K562 (cell line): ENCODE results near the gene NFKBIB. TPM values are rescaled to one million over a fixed set of nuclear protein-coding genes. Genes with fewer than 3 reads are reported as not detected.

ENCODE experiments used
- polyA plus RNA-seq, 8 experiments: library from polyadenylated mRNA; depleted of rRNA in 4 of 8; stranded (reverse) in 5 of 8; unstranded in 3 of 8; fragments of >200 nt; fragmentation: Nextera tagmentation in 2 of 8; fragmentation: Illumina TruSeq in 1 of 8; extraction: Ambion mirVana in 2 of 8; extraction: Trizol in 1 of 8; gene quantifications; 2 replicates each; pipeline versions ENCODE4 v1.2.1 to v1.2.3, GENCODE V29; 2011 to 2014; ENCODE audit warnings: inconsistent platforms in 1 of 8, missing spikeins in 1 of 8
- total RNA-seq, 7 experiments: library from RNA; depleted of rRNA in 6 of 7; stranded (reverse); fragments of >200 nt in 6 of 7; fragmentation: Illumina TruSeq in 2 of 7; extraction: Trizol in 2 of 7; gene quantifications; 2 replicates each; pipeline versions ENCODE4 v1.2.1 to v1.2.3, GENCODE V29; 2011 to 2021; ENCODE audit warnings: low replicate concordance in 1 of 7

The NFKBIB gene
- total and polyA plus RNA-seq, 9 of the 15 experiments (the other 6 are each of a cell fraction or from before 2014, with no cell fraction given) = 1.5 to 44.9 (median 10.4) TPM

Other genes starting within 250 kb of the NFKBIB start
Only the 7 nearest of the 15 such genes appear.
- gene ECH1, start 68.2 kb upstream of the NFKBIB start, total RNA-seq (2014; rRNA removed) = 67.3 and 69.6 TPM in 2 replicates
- gene ECH1, start 68.2 kb upstream of the NFKBIB start, total RNA-seq (2014; rRNA removed; fragmentation: Illumina TruSeq; extraction: Trizol) = 40.1 and 58.0 TPM in 2 replicates
- gene ECH1, start 68.2 kb upstream of the NFKBIB start, total RNA-seq (2015; rRNA removed; fragmentation: Illumina TruSeq; extraction: Trizol) = 84.9 and 98.2 TPM in 2 replicates
- 89.2 and 91.7 TPM in 2 replicates for gene ECH1, start 68.2 kb upstream of the NFKBIB start, total RNA-seq (2021)
- gene ECH1, start 68.2 kb upstream of the NFKBIB start, polyA plus RNA-seq (2011; rRNA removed) = 67.3 and 115 TPM in 2 replicates
- gene ECH1, start 68.2 kb upstream of the NFKBIB start, polyA plus RNA-seq (2014; fragmentation: Illumina TruSeq; extraction: Trizol) = 133 TPM in 2 replicates
- gene ECH1, start 68.2 kb upstream of the NFKBIB start, polyA plus RNA-seq (2014; fragmentation: Nextera tagmentation; extraction: Ambion mirVana) = 10 to 100 TPM; 47.5 to 99.9 TPM
- 55.2 and 118 TPM in 2 replicates for gene ECH1, start 68.2 kb upstream of the NFKBIB start, polyA plus RNA-seq (2014; rRNA removed)
- gene HNRNPL, start 50.0 kb upstream of the NFKBIB start, total RNA-seq (2014; rRNA removed) = 313 and 355 TPM in 2 replicates
- gene HNRNPL, start 50.0 kb upstream of the NFKBIB start, total RNA-seq (2014; rRNA removed; fragmentation: Illumina TruSeq; extraction: Trizol) = 375 and 414 TPM in 2 replicates
- 274 and 290 TPM in 2 replicates for gene HNRNPL, start 50.0 kb upstream of the NFKBIB start, total RNA-seq (2015; rRNA removed; fragmentation: Illumina TruSeq; extraction: Trizol)
- 579 and 605 TPM in 2 replicates for gene HNRNPL, start 50.0 kb upstream of the NFKBIB start, total RNA-seq (2021)
- 284 and 572 TPM in 2 replicates for gene HNRNPL, start 50.0 kb upstream of the NFKBIB start, polyA plus RNA-seq (2011; rRNA removed)
- gene HNRNPL, start 50.0 kb upstream of the NFKBIB start, polyA plus RNA-seq (2014; fragmentation: Illumina TruSeq; extraction: Trizol) = 550 and 610 TPM in 2 replicates
- gene HNRNPL, start 50.0 kb upstream of the NFKBIB start, polyA plus RNA-seq (2014; fragmentation: Nextera tagmentation; extraction: Ambion mirVana) = 10 to 100 TPM; 39.5 to 51.4 TPM
- gene HNRNPL, start 50.0 kb upstream of the NFKBIB start, polyA plus RNA-seq (2014; rRNA removed) = 271 and 299 TPM in 2 replicates
- 5.1 TPM in 2 replicates for gene RINL, start 21.7 kb upstream of the NFKBIB start, total RNA-seq (2014; rRNA removed)
- gene RINL, start 21.7 kb upstream of the NFKBIB start, total RNA-seq (2014; rRNA removed; fragmentation: Illumina TruSeq; extraction: Trizol) = 3.1 and 3.7 TPM in 2 replicates
- 4.1 and 5.3 TPM in 2 replicates for gene RINL, start 21.7 kb upstream of the NFKBIB start, total RNA-seq (2015; rRNA removed; fragmentation: Illumina TruSeq; extraction: Trizol)
- 5.9 and 6.2 TPM in 2 replicates for gene RINL, start 21.7 kb upstream of the NFKBIB start, total RNA-seq (2021)
- 10.9 and 17.3 TPM in 2 replicates for gene RINL, start 21.7 kb upstream of the NFKBIB start, polyA plus RNA-seq (2011; rRNA removed)
- 3.8 and 4.9 TPM in 2 replicates for gene RINL, start 21.7 kb upstream of the NFKBIB start, polyA plus RNA-seq (2014; fragmentation: Illumina TruSeq; extraction: Trizol)
- gene RINL, start 21.7 kb upstream of the NFKBIB start, polyA plus RNA-seq (2014; fragmentation: Nextera tagmentation; extraction: Ambion mirVana) = 1 to 10 TPM in 1 of 2 experiments, under 1 TPM in 1; 0.82 to 1.1 TPM
- gene RINL, start 21.7 kb upstream of the NFKBIB start, polyA plus RNA-seq (2014; rRNA removed) = 4.9 and 5.0 TPM in 2 replicates
- gene SIRT2, start 351 bp upstream of the NFKBIB start, total RNA-seq (2014; rRNA removed) = 24.0 and 31.6 TPM in 2 replicates
- gene SIRT2, start 351 bp upstream of the NFKBIB start, total RNA-seq (2014; rRNA removed; fragmentation: Illumina TruSeq; extraction: Trizol) = 12.6 and 14.4 TPM in 2 replicates
- gene SIRT2, start 351 bp upstream of the NFKBIB start, total RNA-seq (2015; rRNA removed; fragmentation: Illumina TruSeq; extraction: Trizol) = 21.6 and 21.7 TPM in 2 replicates
- gene SIRT2, start 351 bp upstream of the NFKBIB start, total RNA-seq (2021) = 25.3 and 26.0 TPM in 2 replicates
- gene SIRT2, start 351 bp upstream of the NFKBIB start, polyA plus RNA-seq (2011; rRNA removed) = 22.9 and 39.8 TPM in 2 replicates
- gene SIRT2, start 351 bp upstream of the NFKBIB start, polyA plus RNA-seq (2014; fragmentation: Illumina TruSeq; extraction: Trizol) = 32.6 and 35.2 TPM in 2 replicates
- 1 to 10 TPM; 2.3 to 7.1 TPM for gene SIRT2, start 351 bp upstream of the NFKBIB start, polyA plus RNA-seq (2014; fragmentation: Nextera tagmentation; extraction: Ambion mirVana)
- 23.5 and 24.6 TPM in 2 replicates for gene SIRT2, start 351 bp upstream of the NFKBIB start, polyA plus RNA-seq (2014; rRNA removed)
- gene CCER2, start 12.2 kb downstream of the NFKBIB start, total RNA-seq (2014; rRNA removed) = not detected in 2 replicates
- gene CCER2, start 12.2 kb downstream of the NFKBIB start, total RNA-seq (2014; rRNA removed; fragmentation: Illumina TruSeq; extraction: Trizol) = not detected in 2 replicates
- gene CCER2, start 12.2 kb downstream of the NFKBIB start, total RNA-seq (2015; rRNA removed; fragmentation: Illumina TruSeq; extraction: Trizol) = not detected in 2 replicates
- 0.40 TPM in 1 of 2 replicates, not detected in the other for gene CCER2, start 12.2 kb downstream of the NFKBIB start, total RNA-seq (2021)
- 0.19 and 0.21 TPM in 2 replicates for gene CCER2, start 12.2 kb downstream of the NFKBIB start, polyA plus RNA-seq (2011; rRNA removed)
- not detected in 2 replicates for gene CCER2, start 12.2 kb downstream of the NFKBIB start, polyA plus RNA-seq (2014; fragmentation: Illumina TruSeq; extraction: Trizol)
- gene CCER2, start 12.2 kb downstream of the NFKBIB start, polyA plus RNA-seq (2014; fragmentation: Nextera tagmentation; extraction: Ambion mirVana) = not detected
- gene CCER2, start 12.2 kb downstream of the NFKBIB start, polyA plus RNA-seq (2014; rRNA removed) = 0.13 and 0.68 TPM in 2 replicates
- 32.2 and 39.5 TPM in 2 replicates for gene SARS2, start 30.8 kb downstream of the NFKBIB start, total RNA-seq (2014; rRNA removed)
- gene SARS2, start 30.8 kb downstream of the NFKBIB start, total RNA-seq (2014; rRNA removed; fragmentation: Illumina TruSeq; extraction: Trizol) = 12.8 and 15.5 TPM in 2 replicates
- gene SARS2, start 30.8 kb downstream of the NFKBIB start, total RNA-seq (2015; rRNA removed; fragmentation: Illumina TruSeq; extraction: Trizol) = 36.3 and 38.0 TPM in 2 replicates
- gene SARS2, start 30.8 kb downstream of the NFKBIB start, total RNA-seq (2021) = 50.6 and 59.1 TPM in 2 replicates
- 31.3 and 55.5 TPM in 2 replicates for gene SARS2, start 30.8 kb downstream of the NFKBIB start, polyA plus RNA-seq (2011; rRNA removed)
- 31.7 and 55.2 TPM in 2 replicates for gene SARS2, start 30.8 kb downstream of the NFKBIB start, polyA plus RNA-seq (2014; fragmentation: Illumina TruSeq; extraction: Trizol)
- 1 to 10 TPM; 3.1 to 7.0 TPM for gene SARS2, start 30.8 kb downstream of the NFKBIB start, polyA plus RNA-seq (2014; fragmentation: Nextera tagmentation; extraction: Ambion mirVana)
- 55.5 and 60.3 TPM in 2 replicates for gene SARS2, start 30.8 kb downstream of the NFKBIB start, polyA plus RNA-seq (2014; rRNA removed)
- gene MRPS12, start 31.0 kb downstream of the NFKBIB start, total RNA-seq (2014; rRNA removed) = 174 and 225 TPM in 2 replicates
- gene MRPS12, start 31.0 kb downstream of the NFKBIB start, total RNA-seq (2014; rRNA removed; fragmentation: Illumina TruSeq; extraction: Trizol) = 31.3 and 41.1 TPM in 2 replicates
- gene MRPS12, start 31.0 kb downstream of the NFKBIB start, total RNA-seq (2015; rRNA removed; fragmentation: Illumina TruSeq; extraction: Trizol) = 91.9 and 92.7 TPM in 2 replicates
- 144 and 156 TPM in 2 replicates for gene MRPS12, start 31.0 kb downstream of the NFKBIB start, total RNA-seq (2021)
- gene MRPS12, start 31.0 kb downstream of the NFKBIB start, polyA plus RNA-seq (2011; rRNA removed) = 52.0 and 68.0 TPM in 2 replicates
- 42.9 and 93.5 TPM in 2 replicates for gene MRPS12, start 31.0 kb downstream of the NFKBIB start, polyA plus RNA-seq (2014; fragmentation: Illumina TruSeq; extraction: Trizol)
- 10 to 100 TPM in 1 of 2 experiments, 1 to 10 TPM in 1; 8.1 to 34.5 TPM for gene MRPS12, start 31.0 kb downstream of the NFKBIB start, polyA plus RNA-seq (2014; fragmentation: Nextera tagmentation; extraction: Ambion mirVana)
- gene MRPS12, start 31.0 kb downstream of the NFKBIB start, polyA plus RNA-seq (2014; rRNA removed) = 143 and 177 TPM in 2 replicates